Peyer's patch (tissue), 4 donors: ENCODE data around the gene TRIM10. TPM values are rescaled to one million over a fixed set of nuclear protein-coding genes. Genes with fewer than 3 reads are reported as not detected.
A peak's percentile ranks its signal among the peaks of the same experiment; 100 is the strongest.

ENCODE experiments used
- DNase-seq, 3 donors: peaks; one replicate each; pipeline ENCODE4 v3.0.0-alpha.2; 2017 to 2019
- H3K27ac ChIP-seq, 4 donors: fragments of 200-600 bp; sonication (generic); one replicate each; pipeline ENCODE4 v1.5.1; 2016 to 2019
- H3K27me3 ChIP-seq, 2 donors: fragments of 200-600 bp; sonication (generic); one replicate each; pipeline ENCODE4 v1.5.1; 2019
- H3K36me3 ChIP-seq, 3 donors: fragments of 200-600 bp; sonication (generic); one replicate each; pipeline ENCODE4 v1.5.1; 2016 to 2019
- H3K4me1 ChIP-seq, 4 donors: fragments of 200-600 bp; sonication (generic); one replicate each; pipeline ENCODE4 v1.5.1; 2016 to 2019
- H3K4me3 ChIP-seq, 4 donors: fragments of 200-600 bp; sonication (generic); 1 replicate in 3 of 4; 2 replicates in 1 of 4; pipeline ENCODE4 v1.5.1; 2016 to 2019; ENCODE audit warnings: mild to moderate bottlenecking in 1 of 4
- H3K9me3 ChIP-seq, 4 donors: fragments of 200-600 bp; sonication (generic); one replicate each; pipeline ENCODE4 v1.5.1; 2016 to 2019; ENCODE audit warnings: mild to moderate bottlenecking in 1 of 4
- CTCF ChIP-seq, 6 experiments: fragments of 450-650 bp in 4 of 6; fragments of 200-600 bp in 2 of 6; sonication (generic) in 1 of 6; IDR thresholded peaks; one replicate each; pipeline ENCODE4 v1.5.1; 2017 to 2019; ENCODE audit warnings: antibody characterized with exemption in 6 of 6, mild to moderate bottlenecking in 3 of 6, moderate library complexity in 1 of 6
- POLR2A ChIP-seq, 2 donors: fragments of 450-650 bp; IDR thresholded peaks; one replicate each; pipeline ENCODE4 v1.5.1; 2017; ENCODE audit warnings: antibody characterized with exemption in 2 of 2, mild to moderate bottlenecking in 2 of 2, moderate library complexity in 2 of 2
- total RNA-seq, 4 donors: library from RNA; depleted of rRNA; stranded (reverse); fragments of >200 nt; gene quantifications; one replicate each; pipeline ENCODE4 v1.1.0, GENCODE V29; 2016

Gene TRIM10
- total RNA-seq, 4 donors from 2014 or later, result 2.5 to 7.4 (median 6.3) TPM

- H3K36me3 ChIP-seq, result no peaks in the 10 kb centered on the region
- DNase-seq, result no peak
- H3K27me3 ChIP-seq, result no peaks in the 10 kb centered on the region
- no peak for TF ChIP-seq POLR2A (IDR thresholded peaks at IDR 0.05)
- TF ChIP-seq CTCF (IDR thresholded peaks at IDR 0.05), result no peak
- no peak overlapping the region for H3K27ac ChIP-seq
- H3K4me1 ChIP-seq, result peaks cover 0 to 22% (median 6%) of the 10 kb centered on the region in 4 donors
- H3K9me3 ChIP-seq, result no peaks in the 10 kb centered on the region
- no peak overlapping the region for H3K4me3 ChIP-seq
Measured at GRCh38 chr6:30158475-30159040, 2.5 kb downstream of the TRIM10 start.

GRCh38 chr6:30157999-30158398 lies 3.0 kb downstream of the TRIM10 start:
- Histone ChIP-seq H3K27ac (no peak overlapping the region), H3K27me3 (no peaks in the 10 kb centered on the region), H3K36me3 (no peaks in the 10 kb centered on the region), H3K4me1 (peaks cover 0 to 22% (median 6%) of the 10 kb centered on the region in 4 donors), H3K9me3 (no peaks in the 10 kb centered on the region), H3K4me3 (no peak overlapping the region)
- DNase-seq, result no peak
- TF ChIP-seq POLR2A (IDR thresholded peaks at IDR 0.05), result no peak
- no peak for TF ChIP-seq CTCF (IDR thresholded peaks at IDR 0.05)

- H3K9me3 ChIP-seq, result no peaks in the 10 kb centered on the region
- H3K27ac ChIP-seq, result no peak overlapping the region
- H3K27me3 ChIP-seq, result no peaks in the 10 kb centered on the region
- TF ChIP-seq CTCF (IDR thresholded peaks at IDR 0.05) (no peak), POLR2A (IDR thresholded peaks at IDR 0.05) (no peak)
- no peaks in the 10 kb centered on the region for H3K36me3 ChIP-seq
- peaks cover 0 to 22% (median 6%) of the 10 kb centered on the region in 4 donors for H3K4me1 ChIP-seq
- no peak for DNase-seq
- H3K4me3 ChIP-seq, result no peak overlapping the region
Measured at GRCh38 chr6:30157581-30157980, 3.4 kb downstream of the TRIM10 start.

- peak overlapping the region in 3 of 4 donors; percentile 25 to 93 (median 88) for H3K27ac ChIP-seq
- H3K4me1 ChIP-seq, result peaks cover 0 to 22% (median 6%) of the 10 kb centered on the region in 4 donors
- TF ChIP-seq POLR2A (IDR thresholded peaks at IDR 0.05) (no peak), CTCF (IDR thresholded peaks at IDR 0.05) (no peak)
- no peaks in the 10 kb centered on the region for H3K27me3 ChIP-seq
- no peaks in the 10 kb centered on the region for H3K36me3 ChIP-seq
- no peak for DNase-seq
- no peak overlapping the region for H3K4me3 ChIP-seq
- no peaks in the 10 kb centered on the region for H3K9me3 ChIP-seq
Measured at GRCh38 chr6:30156774-30157173, 4.2 kb downstream of the TRIM10 start.

- peaks cover 0 to 22% (median 6%) of the 10 kb centered on the region in 4 donors for H3K4me1 ChIP-seq
- peak overlapping the region in 2 of 4 donors; percentile 88 to 93 for H3K27ac ChIP-seq
- H3K9me3 ChIP-seq, result no peaks in the 10 kb centered on the region
- no peaks in the 10 kb centered on the region for H3K36me3 ChIP-seq
- peak in 1 of 2 donors; percentile 20 for TF ChIP-seq POLR2A (IDR thresholded peaks at IDR 0.05)
- no peak for TF ChIP-seq CTCF (IDR thresholded peaks at IDR 0.05)
- DNase-seq, result peak in 2 of 3 donors; percentile 75 to 89
- no peak overlapping the region for H3K4me3 ChIP-seq
- H3K27me3 ChIP-seq, result no peaks in the 10 kb centered on the region
Measured at GRCh38 chr6:30156262-30156599, 4.8 kb downstream of the TRIM10 start.
